ENCODE data around the gene TCAF2.
"Not testable (repeated sequence)": the region's sequence is repeated elsewhere in the genome, so short reads cannot be mapped to it uniquely, and the experiment has no call there.

The TCAF2 gene

DNA sequence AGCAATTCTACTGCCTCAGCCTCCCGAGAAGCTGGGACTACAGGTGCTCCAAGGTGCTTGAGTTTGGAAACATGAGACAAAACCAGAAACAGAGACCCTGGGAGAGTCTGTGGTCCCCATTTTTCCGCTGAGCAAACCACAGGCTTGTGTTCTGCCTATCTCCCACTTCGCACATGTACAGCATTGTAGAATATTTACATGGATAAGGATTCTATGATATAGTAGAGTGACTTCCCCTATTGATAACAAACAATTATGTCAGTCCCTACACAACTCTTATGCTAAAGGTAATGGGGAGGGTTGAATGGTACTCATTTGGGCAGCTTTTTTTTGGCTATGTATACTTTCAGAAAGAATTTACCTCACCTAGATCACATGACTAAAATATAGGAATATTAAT, 29.1 kb downstream of the TCAF2 start:
- not testable (repeated sequence) for H3K4me2 ChIP-seq (ENCODE audit: low read length); H3K27me3 ChIP-seq (ENCODE audit: control insufficient read depth, insufficient read depth, low read length); H3K9ac ChIP-seq; H3K27ac ChIP-seq; H3K79me2 ChIP-seq; H3K4me3 ChIP-seq (ENCODE audit: low read depth, low read length); H3K9me3 ChIP-seq (ENCODE audit: control insufficient read depth, low read length); H2AFZ ChIP-seq; H3K36me3 ChIP-seq (ENCODE audit: control insufficient read depth, insufficient read depth, low read length); H3K4me1 ChIP-seq

DNA sequence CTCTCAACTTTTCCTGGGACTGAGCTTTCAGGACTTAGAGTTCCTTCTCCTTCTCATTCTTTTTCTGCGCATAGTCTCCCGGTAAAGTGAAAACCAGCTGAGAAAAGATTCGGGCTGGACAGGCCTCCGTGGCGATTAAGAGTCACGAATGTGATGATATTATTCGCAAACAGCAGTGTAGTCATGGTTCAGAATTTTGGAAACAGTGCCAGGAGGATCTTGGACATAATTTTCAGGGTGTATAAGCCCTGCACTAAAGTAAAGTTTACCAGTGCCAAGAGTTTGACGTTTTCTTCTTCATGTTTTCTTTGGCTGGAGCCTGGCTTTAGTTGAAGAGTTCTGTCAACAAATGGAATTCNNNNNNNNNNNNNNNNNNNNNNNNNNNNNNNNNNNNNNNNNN, 29.7 kb downstream of the TCAF2 start:
- H3K27me3 ChIP-seq (ENCODE audit: control insufficient read depth, insufficient read depth, low read length); H3K4me3 ChIP-seq (ENCODE audit: low read depth, low read length); H3K9ac ChIP-seq; H3K4me2 ChIP-seq (ENCODE audit: low read length); H3K36me3 ChIP-seq (ENCODE audit: control insufficient read depth, insufficient read depth, low read length); H3K27ac ChIP-seq; H2AFZ ChIP-seq; H3K9me3 ChIP-seq (ENCODE audit: control insufficient read depth, low read length); H3K79me2 ChIP-seq; H3K4me1 ChIP-seq: not testable (repeated sequence)
